GM12878 (cell line): Measurements from ENCODE around the gene GNA14. TPM values are rescaled to one million over a fixed set of nuclear protein-coding genes. Genes with fewer than 3 reads are reported as not detected.

Experiments used
- ATAC-seq: fragments of 200-7000 bp; cut with Tn5 transposase; 3 replicates; pipeline ENCODE4 v1.9.1; 2020; ENCODE audit warnings: mild to moderate bottlenecking, moderate library complexity
- BruUV-seq: library from RNA; stranded (reverse); fragments of 400-500 nt; replicated peaks from 2 replicates; lab custom pipeline; 2021; lab: Mats Ljungman, UMichigan
- CTCF ChIA-PET: fragments of 300-600 bp; sonication (Branson Sonifier 250); formaldehyde crosslinking; extraction: SDS; loops from one replicate; lab custom pipeline; 2021; ENCODE audit warnings: inconsistent platforms; lab: Yijun Ruan, JAX
- POLR2A ChIA-PET: fragments of 350-600 bp; formaldehyde crosslinking; extraction: SDS; loops from one replicate; lab custom pipeline; 2021; ENCODE audit warnings: inconsistent platforms; lab: Charles Lee
- RAD21 ChIA-PET: fragments of 300-600 bp; sonication (Branson Sonifier 250); formaldehyde crosslinking; loops from one replicate; lab custom pipeline; 2023; ENCODE audit warnings: antibody characterized with exemption; ENCODE audit not compliant: unreplicated experiment; lab: Charles Lee
- SMC1A ChIA-PET: fragments of 300-600 bp; sonication (Branson Sonifier 250); formaldehyde crosslinking; loops from one replicate; lab custom pipeline; 2023; ENCODE audit not compliant: unreplicated experiment, uncharacterized antibody; lab: Charles Lee
- DNase-seq: peaks from one replicate; pipeline ENCODE4 v3.0.0-alpha.2; 2011; ENCODE audit warnings: low read depth, low spot score
- FAIRE-seq: peaks from 3 replicates; lab custom pipeline; 2011; peaks lifted over from hg19 to GRCh38; lab: Jason Lieb, UNC
- H2AFZ ChIP-seq: 2 replicates; pipeline ENCODE4 v1.6.0; 2011; ENCODE audit warnings: low read depth, low read length, control low read depth; ENCODE audit not compliant: control insufficient read depth
- H3K27ac ChIP-seq: 2 replicates; pipeline ENCODE4 v1.5.1; 2011; ENCODE audit warnings: control low read depth; ENCODE audit not compliant: control insufficient read depth, insufficient read depth
- H3K27me3 ChIP-seq, 2 experiments: replicated peaks in 1 of 2; 2 replicates each; pipeline versions ENCODE4 v1.6.0 to v1.6.1; 2011; ENCODE audit warnings: low read length in 1 of 2; ENCODE audit not compliant: control insufficient read depth in 2 of 2, insufficient read depth in 2 of 2
- H3K36me3 ChIP-seq, 2 experiments: 2 replicates each; pipeline ENCODE4 v1.5.1; 2011; ENCODE audit warnings: low read length in 1 of 2; ENCODE audit not compliant: control insufficient read depth in 2 of 2, insufficient read depth in 2 of 2
- H3K4me1 ChIP-seq: 2 replicates; pipeline ENCODE4 v1.6.1; 2011; ENCODE audit warnings: mild to moderate bottlenecking, low read length, moderate library complexity, mixed read lengths; ENCODE audit not compliant: control insufficient read depth, insufficient read depth
- H3K4me2 ChIP-seq: 2 replicates; pipeline ENCODE4 v1.6.0; 2011; ENCODE audit warnings: control low read depth; ENCODE audit not compliant: control insufficient read depth, insufficient read depth
- H3K4me3 ChIP-seq: fragments of 200-600 bp; sonication (generic); 2 replicates; pipeline ENCODE4 v1.5.1; 2016
- H3K79me2 ChIP-seq: 2 replicates; pipeline ENCODE4 v1.6.0; 2011; ENCODE audit warnings: low read length; ENCODE audit not compliant: control insufficient read depth, insufficient read depth
- H3K9ac ChIP-seq: 2 replicates; pipeline ENCODE4 v1.8.0; 2011; ENCODE audit warnings: low read length, control low read depth, mixed read lengths; ENCODE audit not compliant: control insufficient read depth, insufficient read depth
- H3K9me3 ChIP-seq: replicated peaks from 3 replicates; pipeline ENCODE4 v1.5.1; 2011; ENCODE audit warnings: mild to moderate bottlenecking, low read length; ENCODE audit not compliant: control insufficient read depth, insufficient read depth
- H4K20me1 ChIP-seq: 2 replicates; pipeline ENCODE4 v1.6.0; 2011; ENCODE audit not compliant: control insufficient read depth, insufficient read depth
- BACH1 ChIP-seq: fragments of 450-650 bp; IDR thresholded peaks from 2 replicates; pipeline ENCODE4 v1.6.1; 2017; ENCODE audit warnings: mild to moderate bottlenecking, borderline replicate concordance
- CHD1 ChIP-seq: IDR thresholded peaks from 2 replicates; pipeline ENCODE4 v1.6.1; 2012; ENCODE audit warnings: low read depth, low read length, improper control_type of control experiment
- CREB1 ChIP-seq: IDR thresholded peaks from 2 replicates; pipeline ENCODE4 v1.6.1; 2012; ENCODE audit warnings: low read depth, mild to moderate bottlenecking, inconsistent platforms
- IKZF2 ChIP-seq, 2 experiments: fragments of 450-650 bp; IDR thresholded peaks; 2 replicates each; pipeline ENCODE4 v1.6.1; 2017; ENCODE audit warnings: mild to moderate bottlenecking in 2 of 2, moderate library complexity in 2 of 2
- MYB ChIP-seq: fragments of 150-350 bp; IDR thresholded peaks from 2 replicates; pipeline ENCODE4 v1.6.1; 2014; ENCODE audit warnings: mild to moderate bottlenecking, low read depth, low read length, borderline replicate concordance
- NFXL1 ChIP-seq: fragments of 450-650 bp; IDR thresholded peaks from 2 replicates; pipeline ENCODE4 v1.6.1; 2017; ENCODE audit warnings: antibody characterized with exemption, mild to moderate bottlenecking, borderline replicate concordance
- PML ChIP-seq: IDR thresholded peaks from 2 replicates; pipeline ENCODE4 v1.6.1; 2012; ENCODE audit warnings: low read length, inconsistent platforms
- SUPT20H ChIP-seq: IDR thresholded peaks from 2 replicates; pipeline ENCODE4 v1.6.1; 2011; ENCODE audit warnings: low read depth, mild to moderate bottlenecking, low read length, moderate library complexity, borderline replicate concordance; ENCODE audit not compliant: control insufficient read depth
- WGBS: methylation state at CpG from one replicate; pipeline ENCODE4 v1.1.6; 2016; ENCODE audit warnings: low lambda C conversion rate; ENCODE audit not compliant: insufficient replicate concordance, insufficient coverage; ENCODE audit errors: missing lambda C conversion rate; 5-methylcytosine and 5-hydroxymethylcytosine counted together
- in situ Hi-C: fragments of 300-500 bp; cut with MboI; formaldehyde crosslinking; loops from 9 replicates; pipeline ENCODE4 v1.14.3; 2018; ENCODE audit warnings: mixed read lengths
- intact Hi-C: fragments of 100-400 bp; cut with micrococcal nuclease; formaldehyde crosslinking; loops from one replicate; pipeline ENCODE4 v1.14.2; 2022; ENCODE audit not compliant: unreplicated experiment
- polyA plus RNA-seq, 11 experiments: library from polyadenylated mRNA; depleted of rRNA in 4 of 11; unstranded in 6 of 11; stranded (reverse) in 5 of 11; fragments of >200 nt; fragmentation: Nextera tagmentation in 4 of 11; fragmentation: Illumina TruSeq in 1 of 11; extraction: Ambion mirVana in 4 of 11; extraction: Trizol in 1 of 11; gene quantifications; 1 replicate in 1 of 11; 2 replicates in 10 of 11; pipeline versions ENCODE4 v1.2.1 to v1.2.3, GENCODE V29; 2011 to 2016; ENCODE audit warnings: inconsistent platforms in 2 of 11, missing spikeins in 2 of 11, low read depth in 1 of 11
- total RNA-seq, 4 experiments: library from RNA; depleted of rRNA in 3 of 4; stranded (reverse); fragments of >200 nt in 3 of 4; fragmentation: Illumina TruSeq in 1 of 4; extraction: Trizol in 1 of 4; gene quantifications; 2 replicates each; pipeline versions ENCODE4 v1.2.1 to v1.2.3, GENCODE V29; 2013 to 2021
- TF ChIP-seq, protein P1 (sequence below): IDR thresholded peaks from 2 replicates; pipeline ENCODE4 v1.6.1; 2012; ENCODE audit warnings: mild to moderate bottlenecking, low read depth, low read length
- TF ChIP-seq, protein P2 (sequence below): fragments of 450-650 bp; IDR thresholded peaks from 2 replicates; pipeline ENCODE4 v1.6.1; 2014; ENCODE audit warnings: mild to moderate bottlenecking

GNA14 gene
- total and polyA plus RNA-seq, 10 of the 15 experiments (the other 5 are each of a cell fraction or from before 2014, with no cell fraction given) = 0.17 TPM; not detected in 9

DNA sequence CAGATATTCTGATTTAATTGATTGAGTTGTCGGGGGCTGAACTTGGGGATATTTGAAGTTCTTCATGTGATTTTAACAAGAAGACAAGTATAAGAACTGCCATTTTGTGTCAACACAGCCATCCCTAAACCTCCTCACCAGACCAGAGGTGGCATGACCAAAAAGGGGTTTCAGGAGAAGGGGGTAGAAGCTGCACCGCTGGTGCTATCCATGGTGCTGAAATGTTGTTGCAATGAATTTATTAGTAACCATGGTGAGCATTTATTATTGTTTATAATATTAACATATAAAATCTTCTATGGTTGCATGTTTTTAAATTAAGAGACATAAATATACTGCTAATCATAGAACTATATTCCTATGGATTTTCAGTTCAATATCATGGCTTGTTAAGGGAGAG is 72.3 kb downstream of the GNA14 start:
- no TSS peak for BruUV-seq
- SMC1A ChIA-PET = no interaction called here
- Histone ChIP-seq H4K20me1 (no peaks in the 10 kb centered on the region), H3K9me3 (no peaks in the 10 kb centered on the region; the same call in 2 of the 3 replicates)
- no peak for TF ChIP-seq CHD1
- TF ChIP-seq CREB1 = no peak
- TF ChIP-seq, protein P1, sequence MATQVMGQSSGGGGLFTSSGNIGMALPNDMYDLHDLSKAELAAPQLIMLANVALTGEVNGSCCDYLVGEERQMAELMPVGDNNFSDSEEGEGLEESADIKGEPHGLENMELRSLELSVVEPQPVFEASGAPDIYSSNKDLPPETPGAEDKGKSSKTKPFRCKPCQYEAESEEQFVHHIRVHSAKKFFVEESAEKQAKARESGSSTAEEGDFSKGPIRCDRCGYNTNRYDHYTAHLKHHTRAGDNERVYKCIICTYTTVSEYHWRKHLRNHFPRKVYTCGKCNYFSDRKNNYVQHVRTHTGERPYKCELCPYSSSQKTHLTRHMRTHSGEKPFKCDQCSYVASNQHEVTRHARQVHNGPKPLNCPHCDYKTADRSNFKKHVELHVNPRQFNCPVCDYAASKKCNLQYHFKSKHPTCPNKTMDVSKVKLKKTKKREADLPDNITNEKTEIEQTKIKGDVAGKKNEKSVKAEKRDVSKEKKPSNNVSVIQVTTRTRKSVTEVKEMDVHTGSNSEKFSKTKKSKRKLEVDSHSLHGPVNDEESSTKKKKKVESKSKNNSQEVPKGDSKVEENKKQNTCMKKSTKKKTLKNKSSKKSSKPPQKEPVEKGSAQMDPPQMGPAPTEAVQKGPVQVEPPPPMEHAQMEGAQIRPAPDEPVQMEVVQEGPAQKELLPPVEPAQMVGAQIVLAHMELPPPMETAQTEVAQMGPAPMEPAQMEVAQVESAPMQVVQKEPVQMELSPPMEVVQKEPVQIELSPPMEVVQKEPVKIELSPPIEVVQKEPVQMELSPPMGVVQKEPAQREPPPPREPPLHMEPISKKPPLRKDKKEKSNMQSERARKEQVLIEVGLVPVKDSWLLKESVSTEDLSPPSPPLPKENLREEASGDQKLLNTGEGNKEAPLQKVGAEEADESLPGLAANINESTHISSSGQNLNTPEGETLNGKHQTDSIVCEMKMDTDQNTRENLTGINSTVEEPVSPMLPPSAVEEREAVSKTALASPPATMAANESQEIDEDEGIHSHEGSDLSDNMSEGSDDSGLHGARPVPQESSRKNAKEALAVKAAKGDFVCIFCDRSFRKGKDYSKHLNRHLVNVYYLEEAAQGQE = peak; percentile 85
- TF ChIP-seq, all 136 proteins: peak for 1
- H3K4me3 ChIP-seq = no peak overlapping the region
- no peaks in the 10 kb centered on the region for H3K4me1 ChIP-seq
- H3K27ac ChIP-seq = no peak overlapping the region
- H3K27me3 ChIP-seq = no peaks in the 10 kb centered on the region
- intact Hi-C loops (no loop called here), in situ Hi-C loops (no loop called here)
- FAIRE-seq (no peak), ATAC-seq (no peak), DNase-seq (no peak)
- H3K9ac ChIP-seq = no peak overlapping the region
- H3K36me3 ChIP-seq = no peaks in the 10 kb centered on the region
- no peak overlapping the region for H3K4me2 ChIP-seq
- H3K79me2 ChIP-seq = no peaks in the 10 kb centered on the region
- POLR2A ChIA-PET = no interaction called here
- 43% methylated on average over 2 of the region's 2 CpGs for WGBS
- RAD21 ChIA-PET = no interaction called here
- no peak overlapping the region for H2AFZ ChIP-seq
- CTCF ChIA-PET = no interaction called here

DNA sequence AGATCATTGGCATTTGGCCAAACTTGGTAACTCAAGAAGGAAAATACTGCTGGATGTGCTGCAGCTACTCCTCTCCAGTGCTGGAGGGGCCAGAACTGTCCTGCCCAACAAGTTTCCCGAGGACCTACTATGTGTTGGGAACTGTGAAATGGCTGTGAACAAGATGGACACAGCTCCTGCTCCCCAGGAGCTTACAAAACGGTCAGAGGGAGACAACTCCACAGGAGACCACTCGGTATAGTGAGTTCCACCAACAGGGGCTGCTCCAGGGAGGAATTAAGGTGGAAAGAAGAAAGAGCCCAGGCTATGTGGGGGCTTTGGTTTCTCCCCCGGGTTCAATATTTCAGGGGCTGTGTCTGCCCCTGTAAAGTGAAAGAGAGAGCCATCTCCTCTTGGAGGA is 78.8 kb downstream of the GNA14 start:
- 0% methylated on average over 4 of the region's 4 CpGs for WGBS
- Histone ChIP-seq H2AFZ (no peak overlapping the region), H3K36me3 (no peaks in the 10 kb centered on the region), H3K4me3 (no peak overlapping the region), H3K9me3 (no peaks in the 10 kb centered on the region), H3K9ac (no peak overlapping the region), H3K4me1 (no peaks in the 10 kb centered on the region), H3K4me2 (no peak overlapping the region), H3K27ac (no peak overlapping the region), H3K27me3 (no peaks in the 10 kb centered on the region), H3K79me2 (no peaks in the 10 kb centered on the region), H4K20me1 (no peaks in the 10 kb centered on the region)
- BruUV-seq = no TSS peak
- POLR2A ChIA-PET = no interaction called here
- in situ Hi-C loops (no loop called here), intact Hi-C loops (no loop called here)
- ATAC-seq (no peak), FAIRE-seq (no peak), DNase-seq (no peak)
- RAD21 ChIA-PET = no interaction called here
- SMC1A ChIA-PET = interaction anchor here (1.5 kb wide), 1 partner anchor 9 kb away, joined by 3 read pairs; no protein-coding TSS in a partner anchor
- CTCF ChIA-PET = interaction anchor here (0.8 kb wide), 1 partner anchor 173 kb away, joined by 3 read pairs; no protein-coding TSS in a partner anchor
- TF ChIP-seq MYB = no peak
- no peak for TF ChIP-seq BACH1
- TF ChIP-seq, protein P2, sequence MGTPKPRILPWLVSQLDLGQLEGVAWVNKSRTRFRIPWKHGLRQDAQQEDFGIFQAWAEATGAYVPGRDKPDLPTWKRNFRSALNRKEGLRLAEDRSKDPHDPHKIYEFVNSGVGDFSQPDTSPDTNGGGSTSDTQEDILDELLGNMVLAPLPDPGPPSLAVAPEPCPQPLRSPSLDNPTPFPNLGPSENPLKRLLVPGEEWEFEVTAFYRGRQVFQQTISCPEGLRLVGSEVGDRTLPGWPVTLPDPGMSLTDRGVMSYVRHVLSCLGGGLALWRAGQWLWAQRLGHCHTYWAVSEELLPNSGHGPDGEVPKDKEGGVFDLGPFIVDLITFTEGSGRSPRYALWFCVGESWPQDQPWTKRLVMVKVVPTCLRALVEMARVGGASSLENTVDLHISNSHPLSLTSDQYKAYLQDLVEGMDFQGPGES = no peak
- TF ChIP-seq NFXL1 = no peak
- TF ChIP-seq SUPT20H = no peak
- no peak for TF ChIP-seq IKZF2 (IDR thresholded peaks at IDR 0.05)
- no peak for TF ChIP-seq PML
